ENCODE measurements around the gene AVPR1B. TPM values are rescaled to one million over a fixed set of nuclear protein-coding genes. Genes with fewer than 3 reads are reported as not detected.

The AVPR1B gene
- total RNA-seq, 1 experiment from 2014 or later, result not detected

- Mint-ChIP-seq H3K4me3 (ENCODE audit: low read depth, unreplicated experiment) (no peak overlapping the region), H3K36me3 (ENCODE audit: insufficient read depth, unreplicated experiment) (no peaks in the 10 kb centered on the region), H3K27me3 (ENCODE audit: unreplicated experiment) (peaks cover 94% of the 10 kb centered on the region), H3K9me3 (ENCODE audit: low read depth, unreplicated experiment) (peaks cover 4% of the 10 kb centered on the region), H3K27ac (ENCODE audit: unreplicated experiment) (no peak overlapping the region), H3K4me1 (ENCODE audit: low read depth, unreplicated experiment) (no peaks in the 10 kb centered on the region)
- CTCF ChIA-PET, result no interaction called here
- intact Hi-C loops (cut with micrococcal nuclease; ENCODE audit: unreplicated experiment), result no loop called here
- no peak for DNase-seq
- TF ChIP-seq, protein P1, sequence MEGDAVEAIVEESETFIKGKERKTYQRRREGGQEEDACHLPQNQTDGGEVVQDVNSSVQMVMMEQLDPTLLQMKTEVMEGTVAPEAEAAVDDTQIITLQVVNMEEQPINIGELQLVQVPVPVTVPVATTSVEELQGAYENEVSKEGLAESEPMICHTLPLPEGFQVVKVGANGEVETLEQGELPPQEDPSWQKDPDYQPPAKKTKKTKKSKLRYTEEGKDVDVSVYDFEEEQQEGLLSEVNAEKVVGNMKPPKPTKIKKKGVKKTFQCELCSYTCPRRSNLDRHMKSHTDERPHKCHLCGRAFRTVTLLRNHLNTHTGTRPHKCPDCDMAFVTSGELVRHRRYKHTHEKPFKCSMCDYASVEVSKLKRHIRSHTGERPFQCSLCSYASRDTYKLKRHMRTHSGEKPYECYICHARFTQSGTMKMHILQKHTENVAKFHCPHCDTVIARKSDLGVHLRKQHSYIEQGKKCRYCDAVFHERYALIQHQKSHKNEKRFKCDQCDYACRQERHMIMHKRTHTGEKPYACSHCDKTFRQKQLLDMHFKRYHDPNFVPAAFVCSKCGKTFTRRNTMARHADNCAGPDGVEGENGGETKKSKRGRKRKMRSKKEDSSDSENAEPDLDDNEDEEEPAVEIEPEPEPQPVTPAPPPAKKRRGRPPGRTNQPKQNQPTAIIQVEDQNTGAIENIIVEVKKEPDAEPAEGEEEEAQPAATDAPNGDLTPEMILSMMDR (IDR thresholded peaks at IDR 0.05; ENCODE audit: unreplicated experiment), result no peak
- BruUV-seq (replicated peaks), result no TSS peak
Observed at GRCh38 chr1:206142770-206143169, 25.6 kb upstream of the AVPR1B start.

GRCh38 chr1:206142011-206142410 is 24.8 kb upstream of the AVPR1B start:
- no TSS peak for BruUV-seq (replicated peaks)
- intact Hi-C loops (cut with micrococcal nuclease; ENCODE audit: unreplicated experiment), result no loop called here
- Mint-ChIP-seq H3K9me3 (ENCODE audit: low read depth, unreplicated experiment) (peaks cover 4% of the 10 kb centered on the region), H3K4me3 (ENCODE audit: low read depth, unreplicated experiment) (no peak overlapping the region), H3K27me3 (ENCODE audit: unreplicated experiment) (peaks cover 100% of the 10 kb centered on the region), H3K4me1 (ENCODE audit: low read depth, unreplicated experiment) (no peaks in the 10 kb centered on the region), H3K27ac (ENCODE audit: unreplicated experiment) (no peak overlapping the region), H3K36me3 (ENCODE audit: insufficient read depth, unreplicated experiment) (no peaks in the 10 kb centered on the region)
- TF ChIP-seq, protein P1 (IDR thresholded peaks at IDR 0.05; ENCODE audit: unreplicated experiment), result no peak
- no peak for DNase-seq
- CTCF ChIA-PET, result no interaction called here

DNA sequence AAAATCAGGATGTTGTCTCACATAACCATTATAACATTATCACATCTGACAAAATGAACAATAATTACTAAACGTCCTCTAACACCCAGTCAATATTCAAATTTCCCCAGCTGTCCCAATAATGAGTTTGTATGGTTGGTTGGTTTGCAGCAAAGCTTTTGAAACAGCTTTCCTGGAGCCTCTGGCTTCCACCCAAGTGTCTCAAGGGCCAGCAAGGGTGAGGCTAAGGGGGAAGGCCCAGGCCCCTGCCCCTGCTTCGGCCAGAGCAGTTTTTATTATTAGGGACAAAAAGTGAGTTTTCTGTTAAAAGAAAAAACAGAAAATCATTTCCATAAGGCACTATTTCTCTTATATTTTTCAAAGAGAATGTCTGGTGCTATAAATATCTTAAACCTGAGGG is 19.1 kb upstream of the AVPR1B start:
- Mint-ChIP-seq H3K36me3 (ENCODE audit: insufficient read depth, unreplicated experiment) (no peaks in the 10 kb centered on the region), H3K9me3 (ENCODE audit: low read depth, unreplicated experiment) (no peaks in the 10 kb centered on the region), H3K4me3 (ENCODE audit: low read depth, unreplicated experiment) (no peak overlapping the region), H3K27me3 (ENCODE audit: unreplicated experiment) (peaks cover 76% of the 10 kb centered on the region), H3K27ac (ENCODE audit: unreplicated experiment) (no peak overlapping the region), H3K4me1 (ENCODE audit: low read depth, unreplicated experiment) (no peaks in the 10 kb centered on the region)
- BruUV-seq (replicated peaks), result no TSS peak
- TF ChIP-seq, protein P1 (IDR thresholded peaks at IDR 0.05; ENCODE audit: unreplicated experiment), result no peak
- intact Hi-C loops (cut with micrococcal nuclease; ENCODE audit: unreplicated experiment), result no loop called here
- DNase-seq, result no peak
- CTCF ChIA-PET, result no interaction called here

GRCh38 chr1:206135248-206135647 is 18.1 kb upstream of the AVPR1B start:
- H3K9me3 Mint-ChIP-seq (ENCODE audit: low read depth, unreplicated experiment), result no peaks in the 10 kb centered on the region
- intact Hi-C loops (cut with micrococcal nuclease; ENCODE audit: unreplicated experiment), result no loop called here
- no peak overlapping the region for H3K27ac Mint-ChIP-seq (ENCODE audit: unreplicated experiment)
- H3K36me3 Mint-ChIP-seq (ENCODE audit: insufficient read depth, unreplicated experiment), result no peaks in the 10 kb centered on the region
- no peak for DNase-seq
- H3K4me1 Mint-ChIP-seq (ENCODE audit: low read depth, unreplicated experiment), result no peaks in the 10 kb centered on the region
- H3K27me3 Mint-ChIP-seq (ENCODE audit: unreplicated experiment), result peaks cover 76% of the 10 kb centered on the region
- TF ChIP-seq, protein P1 (IDR thresholded peaks at IDR 0.05; ENCODE audit: unreplicated experiment), result no peak
- H3K4me3 Mint-ChIP-seq (ENCODE audit: low read depth, unreplicated experiment), result no peak overlapping the region
- CTCF ChIA-PET, result interaction anchor here (0.7 kb wide), 1 partner anchor 458 kb away, joined by 3 read pairs; no protein-coding TSS in a partner anchor
- no TSS peak for BruUV-seq (replicated peaks)
